Suppressor macrophage treated with lipopolysaccharide for 1 hour (primary cell): ENCODE results near the gene ADCY9.
"Not testable (repeated sequence)": the region's sequence is repeated elsewhere in the genome, so short reads cannot be mapped to it uniquely, and the experiment has no call there.

Experiments
- DNase-seq, 3 donors: peaks; one replicate each; pipeline ENCODE4 v3.0.0-alpha.2; 2020 to 2022

The ADCY9 gene

DNA sequence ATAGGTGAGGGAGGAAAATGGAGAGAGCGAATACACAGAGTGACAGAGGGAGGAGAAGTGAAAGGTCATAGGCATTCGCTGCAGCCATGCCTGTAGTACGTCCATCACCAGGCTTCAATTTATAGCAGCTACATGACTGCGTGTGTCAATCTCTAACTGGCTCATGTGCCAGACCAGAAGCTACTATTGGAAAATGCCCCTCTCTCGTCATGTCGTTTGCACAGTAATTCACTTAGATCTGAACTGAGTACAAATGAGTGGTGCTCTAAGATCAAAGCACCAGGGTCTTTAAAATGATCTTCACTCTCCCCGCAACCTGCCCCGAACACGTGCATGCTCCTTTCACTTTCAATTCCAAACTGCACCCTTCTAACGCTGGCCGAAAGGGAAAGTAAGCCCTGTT is 51.3 kb downstream of the ADCY9 start:
- DNase-seq: peak in 1 of 3 donors; percentile 21

DNA sequence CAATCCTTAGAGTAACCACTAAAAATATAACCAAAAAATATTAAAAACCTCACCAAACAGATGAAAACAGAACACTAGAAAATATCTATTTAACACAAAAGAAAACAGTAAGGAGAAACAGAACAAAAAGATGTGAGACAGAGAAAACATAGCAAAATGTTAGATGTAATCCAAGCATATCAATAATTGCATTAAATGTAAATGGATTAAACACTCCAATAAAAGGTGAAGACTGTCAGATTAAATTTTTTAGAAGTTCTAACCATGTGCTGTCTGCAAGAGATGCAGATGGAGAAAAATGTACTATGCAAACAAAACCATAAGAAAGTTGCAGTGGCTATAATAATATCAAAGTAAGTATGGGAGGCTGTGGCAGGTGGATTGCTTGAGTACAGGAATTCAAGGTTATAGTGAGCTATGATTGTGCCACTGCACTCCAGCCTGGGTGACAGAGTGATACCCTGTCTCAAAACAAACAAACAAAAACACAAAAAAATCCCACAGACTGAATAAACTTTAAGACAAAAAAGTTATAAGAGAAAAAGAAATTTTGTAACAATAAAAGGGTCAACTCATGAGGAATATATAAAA is 53.9 kb downstream of the ADCY9 start:
- no peak for DNase-seq

DNA sequence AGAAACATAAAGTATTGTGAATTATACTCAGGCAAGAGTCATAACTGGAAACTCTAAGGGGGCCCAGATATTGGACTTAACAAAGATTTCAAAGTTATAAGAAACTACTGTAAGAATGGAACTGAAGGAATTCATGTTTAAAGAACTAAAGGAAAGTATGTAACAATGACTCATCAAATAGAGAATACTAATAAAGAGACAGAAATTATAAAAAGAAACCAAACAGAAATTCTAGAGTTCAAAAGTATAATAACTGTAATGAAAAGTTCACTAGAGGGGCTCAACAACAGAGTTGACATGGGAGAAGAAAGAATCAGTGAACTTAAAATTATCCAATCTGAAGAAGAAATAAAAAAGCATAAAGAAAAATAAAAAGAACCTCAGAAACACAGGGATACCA is 55.4 kb downstream of the ADCY9 start:
- no peak for DNase-seq

DNA sequence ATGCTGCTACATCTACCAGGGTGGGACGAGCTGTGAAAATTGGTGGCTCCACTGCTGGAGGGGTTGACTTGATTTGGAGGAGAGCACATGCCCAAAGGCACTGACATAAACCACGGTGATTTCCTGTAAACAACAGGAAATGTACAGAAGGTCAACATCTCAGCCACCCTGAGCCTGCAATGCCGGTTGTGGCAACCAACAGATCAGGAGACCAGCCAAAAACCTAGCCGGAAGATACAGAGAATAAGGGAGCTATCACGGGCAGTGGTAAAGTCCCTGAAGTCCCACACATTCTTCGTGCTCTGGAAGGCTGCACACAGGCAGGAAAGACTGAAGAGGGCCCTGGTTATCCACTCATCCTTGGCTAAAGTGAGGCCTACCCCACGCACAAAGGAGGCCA is 56.2 kb downstream of the ADCY9 start:
- DNase-seq: no peak

DNA sequence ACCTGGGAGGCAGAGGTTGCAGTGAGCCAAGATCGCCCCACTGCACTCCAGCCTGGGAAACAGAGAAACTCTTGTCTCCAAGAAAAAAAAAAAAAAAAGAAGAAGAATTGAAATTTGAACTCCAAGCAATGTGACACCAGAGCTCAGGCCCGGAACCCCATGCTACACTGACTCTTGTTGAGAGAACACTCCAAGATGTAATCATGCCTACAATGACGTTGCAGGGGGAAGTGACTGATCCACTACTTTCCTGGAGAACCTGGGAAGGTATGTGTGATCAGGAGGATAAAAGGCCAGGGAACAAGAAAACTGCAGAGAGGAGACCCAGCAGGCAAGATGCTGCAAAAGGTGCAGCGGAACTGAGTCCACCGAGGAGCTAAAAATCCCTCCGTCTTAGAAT is 57.9 kb downstream of the ADCY9 start:
- DNase-seq: no peak

DNA sequence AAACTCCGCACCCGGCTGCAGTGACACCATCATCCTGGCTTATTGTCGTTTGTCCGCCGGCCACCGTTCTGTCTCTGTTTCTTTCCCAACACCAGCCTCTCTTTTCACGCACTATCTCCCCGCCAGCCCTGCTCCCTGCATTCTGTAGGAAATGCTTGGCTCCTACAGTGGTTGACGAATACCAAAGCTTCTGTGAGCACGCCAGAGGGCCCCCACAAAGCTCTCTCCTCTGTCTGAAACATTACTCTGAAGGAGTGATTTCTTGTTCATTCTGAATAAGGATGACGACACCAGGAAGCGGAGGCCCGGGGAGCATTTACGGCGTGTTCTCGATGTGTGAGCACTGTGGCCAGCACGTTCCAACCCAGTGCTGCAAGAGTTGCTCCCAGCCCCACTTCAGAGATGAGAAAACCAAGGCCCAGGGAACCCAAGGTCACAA is 58.8 kb downstream of the ADCY9 start:
- DNase-seq: no peak

DNA sequence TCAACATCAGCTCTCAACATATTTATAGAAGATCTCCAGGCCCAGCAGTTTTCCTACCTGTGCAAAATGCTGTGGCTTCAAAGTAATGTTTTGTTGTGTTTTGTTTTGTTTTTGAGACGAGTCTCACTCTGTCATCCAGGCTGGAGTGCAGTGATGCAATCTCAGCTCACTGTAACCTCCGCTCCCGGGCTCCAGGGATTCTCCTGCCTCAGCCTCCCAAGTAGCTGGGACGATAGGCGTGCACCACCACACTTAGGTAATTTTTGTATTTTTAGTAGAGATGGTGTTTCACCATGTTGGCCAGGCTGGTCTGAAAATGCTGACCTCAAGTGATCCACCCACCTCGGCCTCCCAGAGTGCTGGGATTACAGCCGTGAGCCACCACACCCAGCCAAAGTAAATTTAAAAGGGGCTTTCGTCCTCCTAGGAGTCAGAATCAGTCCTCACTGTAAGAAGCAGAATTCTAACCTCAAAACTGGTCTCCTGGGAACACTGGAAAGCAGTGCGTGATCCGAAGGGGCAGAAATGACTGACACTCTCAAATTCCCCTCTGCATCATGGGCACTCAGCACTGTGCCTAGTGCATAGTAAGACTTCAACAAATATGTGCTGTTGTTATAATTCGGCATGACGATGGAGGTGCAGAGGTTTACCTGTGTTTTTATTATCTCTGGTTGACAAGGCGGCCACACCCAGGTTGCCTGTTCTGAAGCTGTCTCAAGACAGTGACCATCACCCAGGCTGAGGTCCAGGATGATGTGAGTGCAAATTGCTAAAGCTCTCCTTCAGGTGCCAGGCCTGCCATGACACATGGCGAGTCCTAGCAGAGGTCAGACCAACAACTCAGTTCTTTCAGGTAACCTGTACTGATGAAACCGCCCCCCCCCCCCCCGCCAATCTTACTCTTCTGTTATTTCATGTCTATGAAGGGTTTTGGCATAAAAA is 59.8 kb downstream of the ADCY9 start:
- no peak for DNase-seq

DNA sequence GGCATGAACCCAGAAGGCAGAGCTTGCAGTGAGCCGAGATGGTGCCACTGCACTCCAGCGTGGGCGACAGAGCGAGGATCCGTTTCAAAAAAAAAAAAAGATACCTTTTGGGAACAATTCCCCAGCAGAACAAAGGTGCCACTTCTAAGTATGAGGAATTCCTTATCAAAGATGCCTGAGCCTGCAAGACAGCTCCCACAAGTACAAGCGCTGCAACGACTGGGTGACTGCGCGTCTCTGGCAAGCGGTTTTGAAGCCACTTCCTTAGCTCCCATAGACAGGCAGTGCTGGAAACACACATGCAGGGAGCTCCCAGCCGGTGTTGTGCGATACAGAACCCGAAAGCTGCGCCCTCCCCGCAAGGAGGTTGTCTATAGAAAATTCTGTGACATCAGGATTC is 60.5 kb downstream of the ADCY9 start:
- DNase-seq: no peak

DNA sequence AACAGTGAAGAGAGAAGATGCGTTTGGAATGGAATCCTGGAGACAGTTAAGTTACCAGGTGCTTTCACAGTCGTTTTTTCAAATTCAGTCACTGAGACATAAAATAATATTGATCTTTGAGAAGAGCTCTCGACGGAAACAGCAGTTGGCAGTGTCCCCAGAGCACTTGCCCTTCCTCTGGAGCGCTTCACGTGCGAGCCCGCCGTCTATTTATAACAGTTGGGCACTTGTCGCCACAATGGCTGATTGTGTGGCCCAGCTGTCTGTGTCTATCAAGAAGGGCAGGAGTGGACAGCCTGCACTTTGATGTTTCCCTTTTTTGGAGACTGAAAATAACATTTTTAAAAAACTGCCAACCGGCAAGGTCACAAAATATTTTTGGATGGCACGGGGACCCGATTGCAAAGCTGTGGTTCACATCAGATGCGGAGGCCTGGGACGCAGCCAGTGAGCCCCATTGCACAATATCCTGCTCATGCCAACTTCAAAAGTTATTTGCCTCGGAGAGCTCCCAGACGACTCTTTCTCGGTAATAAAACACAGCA is 62.9 kb downstream of the ADCY9 start:
- peak; percentile 53 to 56 (median 56) for DNase-seq

DNA sequence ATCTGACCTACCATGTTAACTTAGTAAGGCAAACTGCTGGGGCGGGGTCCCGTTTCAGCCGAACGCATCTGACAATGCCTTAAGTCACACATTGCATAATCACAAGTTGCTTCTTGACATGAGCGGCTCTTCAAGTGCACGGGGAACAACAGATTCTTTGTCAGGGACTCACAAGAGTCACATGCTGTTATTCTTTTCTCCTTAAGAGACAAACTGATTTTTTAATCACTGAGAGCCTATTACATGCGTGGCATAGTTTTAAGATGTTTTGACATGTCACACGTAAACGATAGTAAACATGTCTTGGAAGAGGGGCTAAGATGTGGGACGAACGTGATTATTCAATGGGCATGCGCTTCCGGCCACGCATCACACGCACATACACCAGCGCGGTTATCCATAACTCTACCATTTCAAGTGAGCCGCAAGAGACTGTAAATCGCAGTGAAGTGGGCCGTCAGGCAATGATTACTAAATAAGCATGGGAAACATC is 63.4 kb downstream of the ADCY9 start:
- DNase-seq: peak; percentile 74 to 84 (median 77)

DNA sequence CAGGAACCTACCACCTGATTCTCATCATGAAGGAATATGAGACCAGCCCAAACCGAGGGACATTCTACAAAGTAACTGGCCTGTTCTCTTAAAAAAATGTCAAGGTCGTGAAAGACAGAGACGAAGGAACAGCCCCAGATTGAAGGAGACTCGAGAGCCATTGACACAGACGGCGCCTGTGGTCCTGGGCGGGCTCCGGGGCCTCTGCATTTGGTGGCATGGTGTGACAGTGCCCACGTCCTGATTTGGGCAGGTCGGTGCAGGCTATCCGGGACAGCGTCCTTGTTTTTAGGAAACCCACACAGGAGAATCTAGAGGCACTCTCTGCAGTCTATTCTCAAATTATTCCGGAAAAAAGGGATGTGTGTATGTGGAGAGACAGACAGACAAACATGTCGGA is 64.1 kb downstream of the ADCY9 start:
- DNase-seq: no peak

DNA sequence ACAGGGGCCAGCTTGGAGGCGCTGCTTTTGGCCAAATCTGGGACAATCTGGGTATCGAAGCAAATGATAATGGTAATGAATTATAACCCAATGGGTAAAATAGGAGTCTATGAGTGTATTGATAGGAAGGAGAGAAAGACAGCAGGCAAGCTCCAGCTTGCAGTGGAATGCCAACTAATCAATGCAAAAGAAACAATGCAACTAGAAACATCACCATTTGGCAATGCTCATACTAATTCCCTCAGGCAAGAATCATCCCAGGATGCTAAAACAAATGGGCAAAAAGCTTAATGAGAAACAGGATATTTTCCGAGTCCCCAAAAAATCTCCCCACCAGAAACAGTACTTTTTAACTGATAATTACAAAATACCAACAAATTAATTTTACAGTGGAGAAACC is 64.7 kb downstream of the ADCY9 start:
- DNase-seq: no peak

DNA sequence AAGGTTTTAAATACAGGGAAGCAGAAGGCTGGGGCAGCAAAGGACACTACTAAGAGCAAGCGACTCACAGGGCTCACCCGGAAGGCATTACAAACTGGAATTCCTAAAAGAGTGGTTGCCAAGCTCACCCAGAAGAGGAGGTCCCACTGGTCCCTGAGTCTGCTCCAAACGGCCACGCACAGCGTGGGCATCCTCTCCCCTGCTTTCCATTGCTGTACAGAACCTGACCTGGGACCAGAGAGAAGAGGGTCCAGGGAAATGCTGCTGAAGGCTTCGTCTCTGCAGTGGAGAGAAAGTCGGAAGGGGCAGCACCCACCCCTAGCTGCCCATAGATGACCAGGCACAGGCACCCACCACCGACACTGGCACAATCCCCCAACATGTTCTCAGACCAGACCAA is 67.2 kb downstream of the ADCY9 start:
- no peak for DNase-seq

DNA sequence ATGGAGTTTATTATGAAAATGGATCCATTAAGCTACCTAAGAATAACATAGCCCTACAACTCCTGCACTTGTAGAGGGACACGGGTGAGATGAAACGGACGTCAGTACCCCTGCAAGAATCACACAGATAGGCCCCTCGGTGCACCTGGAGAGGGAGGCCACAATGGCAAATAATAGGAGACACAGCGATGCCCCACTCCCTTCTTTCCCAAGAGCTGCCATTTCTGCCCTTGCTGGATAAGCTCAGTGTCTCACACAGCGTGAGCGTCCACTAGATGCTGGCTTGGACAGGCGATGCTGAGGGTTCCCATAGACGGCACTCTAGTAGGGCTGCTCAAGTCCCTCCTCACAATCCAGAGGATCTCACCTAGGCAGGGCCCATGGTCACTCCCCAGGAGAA is 67.8 kb downstream of the ADCY9 start:
- DNase-seq: no peak

DNA sequence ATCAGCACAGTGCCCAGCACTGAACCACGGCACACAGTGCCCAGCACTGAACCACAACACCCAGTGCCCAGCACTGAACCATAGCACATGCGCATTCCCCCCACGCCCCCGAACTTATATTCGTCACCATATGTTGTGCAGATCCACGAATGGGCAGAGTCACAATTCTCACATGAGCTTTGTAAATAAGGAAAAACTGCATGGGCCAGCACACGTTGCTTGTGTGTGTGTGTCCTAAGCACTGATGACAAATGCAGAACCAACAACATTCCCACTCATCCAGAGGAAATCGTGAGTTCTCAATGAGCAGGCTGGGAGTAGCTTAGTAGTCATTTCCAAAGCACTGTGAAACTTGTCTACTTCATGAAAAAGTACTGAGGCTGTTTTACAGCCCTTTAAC is 70.0 kb downstream of the ADCY9 start:
- peak; percentile 27 to 42 (median 42) for DNase-seq

DNA sequence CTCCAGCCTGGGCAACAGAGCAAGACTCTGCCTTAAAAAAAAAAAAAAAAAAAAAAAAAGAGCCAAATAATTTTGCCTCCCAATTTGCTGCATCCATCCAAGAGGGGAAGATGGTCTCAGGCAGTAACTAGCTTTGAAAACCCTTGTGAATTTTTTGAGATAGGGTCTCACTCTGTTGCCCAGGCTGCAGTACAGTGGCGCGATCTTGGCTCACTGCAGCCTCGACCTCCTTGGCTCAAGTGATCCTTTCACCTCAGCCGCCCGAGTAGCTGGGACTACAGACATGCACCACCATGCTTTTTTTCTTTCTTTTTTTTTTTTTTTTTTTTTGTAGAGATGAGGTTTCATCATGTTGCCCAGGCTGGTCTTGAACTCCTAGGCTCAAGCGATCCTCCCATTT is 70.7 kb downstream of the ADCY9 start:
- not testable (repeated sequence) for DNase-seq

DNA sequence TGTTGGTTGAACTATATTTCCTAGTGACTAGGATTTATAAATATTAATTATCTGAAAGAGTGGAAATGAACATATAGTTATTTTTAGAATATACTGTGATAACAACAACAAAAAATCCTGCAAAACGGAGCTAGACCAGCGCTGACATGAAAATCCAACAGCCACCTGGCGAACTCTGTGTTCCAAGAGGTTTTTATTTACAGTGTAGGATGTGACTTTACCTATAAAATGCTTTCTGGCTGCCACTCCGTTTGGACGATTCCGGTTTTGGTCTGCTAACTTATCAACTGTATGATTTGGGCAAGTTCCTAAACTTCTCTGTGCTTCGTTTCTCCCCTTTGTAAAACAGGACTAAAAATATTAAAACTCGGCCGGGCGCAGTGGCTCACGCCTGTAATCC is 73.7 kb downstream of the ADCY9 start:
- DNase-seq: no peak

DNA sequence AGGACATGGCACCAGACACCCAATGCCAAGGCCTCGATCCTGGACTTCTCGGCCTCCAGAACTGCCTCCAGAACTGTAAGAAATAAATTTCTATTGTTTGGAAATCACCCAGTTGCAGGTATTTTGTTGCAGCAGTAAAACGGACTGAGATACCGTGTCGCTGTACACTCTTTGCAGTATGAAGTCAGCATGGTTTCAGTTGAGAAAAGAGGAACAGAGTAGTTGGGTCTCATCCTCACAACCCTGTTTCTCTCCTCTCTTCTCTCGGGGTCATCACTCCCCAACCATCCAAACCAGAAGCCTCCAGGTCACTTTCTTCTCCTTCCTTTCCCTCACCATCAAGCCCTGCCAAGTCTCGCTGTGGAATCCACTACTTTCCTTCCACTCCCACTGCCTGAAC is 77.8 kb downstream of the ADCY9 start:
- DNase-seq: no peak

DNA sequence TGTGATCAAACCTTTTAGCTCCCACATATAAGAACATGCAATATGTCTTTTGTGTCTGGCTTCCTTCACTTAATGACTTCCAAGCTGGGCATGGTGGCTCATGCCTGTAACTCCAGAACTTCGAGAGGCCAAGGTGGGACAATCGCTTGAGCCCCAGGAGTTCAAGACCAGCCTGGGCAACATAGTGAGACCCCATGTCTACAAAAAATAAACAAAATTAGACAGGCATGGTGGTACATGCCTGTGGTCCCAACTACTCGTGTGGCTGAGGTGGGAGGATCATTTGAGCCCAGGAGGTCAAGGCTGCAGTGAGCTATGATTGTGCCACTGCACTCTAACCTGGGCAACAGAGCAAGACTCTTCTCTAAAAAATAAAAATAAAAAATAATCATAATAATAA is 79.3 kb downstream of the ADCY9 start:
- DNase-seq: not testable (repeated sequence)

DNA sequence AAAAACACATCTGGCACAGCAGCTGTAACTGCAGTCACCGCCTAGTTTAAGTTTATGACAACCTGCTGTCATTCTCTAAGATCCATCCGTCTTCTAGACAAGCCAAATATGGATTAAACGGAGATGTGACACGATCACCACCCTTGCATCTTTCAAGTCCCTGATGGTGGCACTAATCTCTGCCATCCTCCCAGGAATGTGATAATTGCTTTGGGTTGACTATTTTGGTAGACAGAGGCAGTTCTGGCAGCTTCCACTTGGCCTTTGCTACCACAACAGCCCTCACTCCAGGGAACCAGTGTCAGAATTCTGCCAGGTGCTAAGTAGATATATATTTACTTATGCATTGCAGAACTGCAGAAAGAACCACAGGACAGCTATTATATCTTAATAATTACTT is 81.3 kb downstream of the ADCY9 start:
- no peak for DNase-seq

DNA sequence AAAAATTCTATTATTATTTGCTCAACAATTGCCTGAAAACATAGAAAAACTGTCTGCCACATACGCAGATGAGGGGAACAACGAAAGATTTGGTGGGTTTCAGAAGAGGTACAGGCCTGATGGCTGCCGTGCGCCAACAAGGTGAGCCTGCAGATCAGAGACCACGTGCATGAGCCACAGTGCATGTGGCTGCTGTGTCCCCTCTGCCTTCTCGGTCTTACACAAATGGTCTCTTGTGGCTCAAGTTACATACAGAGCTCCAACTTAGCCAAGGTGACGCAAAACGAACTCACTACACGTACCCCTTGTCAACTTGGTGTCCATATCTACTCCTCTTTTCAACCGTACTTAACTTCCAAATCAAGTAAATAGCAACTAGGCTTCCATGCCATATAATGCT is 82.3 kb downstream of the ADCY9 start:
- DNase-seq: no peak

DNA sequence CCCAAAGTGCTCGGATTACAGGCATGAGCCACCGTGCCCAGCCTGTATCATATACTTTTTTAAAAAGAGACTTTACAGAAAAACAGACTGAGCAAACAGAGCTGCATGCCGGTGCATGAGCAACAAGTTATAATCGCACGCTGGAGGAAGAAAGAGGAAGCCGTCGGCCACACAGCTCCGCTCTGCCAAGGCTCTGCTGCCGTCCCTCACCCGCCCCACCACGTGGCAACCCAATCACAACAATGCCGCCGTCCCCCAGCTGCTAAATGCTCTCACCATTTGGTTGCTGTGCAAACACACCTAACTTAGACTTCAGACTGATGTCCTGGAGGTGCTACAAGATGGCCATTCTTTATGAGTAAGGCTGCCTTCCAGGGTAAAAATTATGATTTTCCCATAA is 83.5 kb downstream of the ADCY9 start:
- peak; percentile 75 to 83 (median 83) for DNase-seq

DNA sequence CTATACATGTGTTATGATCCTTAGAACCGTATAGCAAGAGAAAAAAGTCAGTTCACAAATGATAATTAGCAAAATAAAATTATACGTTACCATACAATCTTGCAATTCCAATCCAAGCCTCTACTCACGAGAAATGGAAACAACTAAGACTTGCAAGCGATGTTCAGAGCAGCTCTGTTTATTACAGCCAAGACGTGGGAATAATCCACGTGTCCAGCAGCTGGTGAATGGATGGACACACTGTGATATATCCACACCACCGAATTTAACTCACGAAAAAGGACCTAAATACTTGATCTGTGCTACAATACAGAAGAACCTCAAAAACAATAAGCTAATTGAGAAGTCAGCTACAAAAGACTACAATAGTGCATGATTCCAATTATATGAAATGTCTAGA is 88.1 kb downstream of the ADCY9 start:
- DNase-seq: no peak

DNA sequence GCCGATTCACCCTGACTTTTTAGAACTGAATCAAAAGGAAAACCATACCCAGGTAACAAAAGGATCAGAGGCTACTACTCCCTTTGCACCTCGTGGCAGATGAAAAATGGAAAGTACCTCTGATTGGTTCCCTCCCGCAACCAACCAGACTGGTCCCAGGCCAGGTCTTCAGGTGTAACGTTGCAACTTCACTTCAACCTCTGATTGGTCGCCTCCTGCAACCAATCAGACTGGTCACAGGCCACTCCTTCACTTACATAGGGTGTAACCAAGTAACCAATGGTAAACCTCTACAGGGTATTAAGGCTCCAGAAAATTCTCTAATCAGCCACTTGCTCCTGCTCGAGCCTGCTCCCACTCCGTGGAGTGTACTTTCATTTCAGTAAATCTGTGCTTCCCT is 89.4 kb downstream of the ADCY9 start:
- DNase-seq: no peak
